Islet of Langerhans (tissue), 1 donor: ENCODE measurements around the gene HELT.

ENCODE experiments used
- FAIRE-seq: peaks from one replicate; lab custom pipeline; 2011; peaks lifted over from hg19 to GRCh38; lab: Jason Lieb, UNC

HELT gene

DNA sequence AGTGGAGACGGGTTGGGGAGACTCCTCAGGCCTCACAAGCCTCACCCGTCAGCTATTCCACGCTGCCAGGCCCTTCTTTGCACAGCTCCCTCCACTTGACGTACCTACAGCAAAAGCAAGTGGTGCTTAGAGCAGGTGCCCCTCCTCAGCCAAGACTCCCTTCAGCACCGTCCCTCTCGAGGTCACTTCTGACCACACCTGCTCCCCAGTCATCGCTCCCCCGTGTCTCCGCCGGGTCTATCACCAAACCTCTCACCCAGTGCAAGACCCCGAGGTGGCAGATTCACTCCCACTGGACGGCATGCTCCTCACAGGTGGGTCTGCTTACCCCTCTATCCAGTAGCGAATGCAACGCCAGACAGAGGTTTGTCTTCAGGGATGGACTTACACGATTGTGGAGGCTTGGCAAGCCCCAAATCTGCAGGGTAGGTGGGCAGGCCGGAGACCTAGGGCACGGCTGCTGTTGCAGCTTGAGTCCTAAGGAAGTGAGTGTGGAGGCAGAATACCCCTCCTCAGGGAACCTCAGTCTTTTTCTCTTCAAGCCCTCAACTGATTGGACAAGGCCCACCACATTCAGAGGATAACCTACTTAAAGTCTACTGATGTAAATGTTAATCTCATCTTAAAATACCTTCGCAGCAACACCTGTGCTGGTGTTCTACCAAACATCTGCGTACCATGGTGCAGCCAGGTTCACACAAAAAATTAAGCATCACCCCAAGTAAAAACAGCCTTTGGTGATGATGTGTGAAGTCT, 14.5 kb upstream of the HELT start:
- no peak for FAIRE-seq

- no peak for FAIRE-seq
These were observed 13.6 kb upstream of the HELT start for GRCh38 chr4:185004562-185005218.

GRCh38 chr4:185005219-185005819, 13.0 kb upstream of the HELT start:
- FAIRE-seq = no peak

GRCh38 chr4:185011408-185011807, 6.9 kb upstream of the HELT start:
- no peak for FAIRE-seq

- no peak for FAIRE-seq
These were observed 4.7 kb upstream of the HELT start for GRCh38 chr4:185013417-185014125.

DNA sequence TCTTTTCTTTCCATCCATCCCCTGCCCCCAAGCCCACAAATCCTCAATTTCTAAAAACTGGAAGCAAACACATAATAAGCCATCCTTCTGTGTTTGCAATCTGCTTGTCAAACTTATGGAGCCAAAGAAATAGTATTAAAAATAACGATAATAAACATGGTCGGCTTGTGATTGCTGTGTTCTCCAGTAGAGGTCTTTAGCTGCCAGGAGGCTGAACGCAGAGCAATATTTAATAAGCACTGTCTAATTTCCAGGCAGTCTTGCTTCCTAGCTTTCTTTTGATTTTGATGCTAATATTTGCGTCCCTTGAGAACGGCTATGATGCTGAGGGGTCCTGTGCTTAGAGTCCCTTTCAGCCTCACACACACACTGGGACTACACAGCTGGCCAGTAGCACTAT, 3.2 kb upstream of the HELT start:
- FAIRE-seq = no peak

DNA sequence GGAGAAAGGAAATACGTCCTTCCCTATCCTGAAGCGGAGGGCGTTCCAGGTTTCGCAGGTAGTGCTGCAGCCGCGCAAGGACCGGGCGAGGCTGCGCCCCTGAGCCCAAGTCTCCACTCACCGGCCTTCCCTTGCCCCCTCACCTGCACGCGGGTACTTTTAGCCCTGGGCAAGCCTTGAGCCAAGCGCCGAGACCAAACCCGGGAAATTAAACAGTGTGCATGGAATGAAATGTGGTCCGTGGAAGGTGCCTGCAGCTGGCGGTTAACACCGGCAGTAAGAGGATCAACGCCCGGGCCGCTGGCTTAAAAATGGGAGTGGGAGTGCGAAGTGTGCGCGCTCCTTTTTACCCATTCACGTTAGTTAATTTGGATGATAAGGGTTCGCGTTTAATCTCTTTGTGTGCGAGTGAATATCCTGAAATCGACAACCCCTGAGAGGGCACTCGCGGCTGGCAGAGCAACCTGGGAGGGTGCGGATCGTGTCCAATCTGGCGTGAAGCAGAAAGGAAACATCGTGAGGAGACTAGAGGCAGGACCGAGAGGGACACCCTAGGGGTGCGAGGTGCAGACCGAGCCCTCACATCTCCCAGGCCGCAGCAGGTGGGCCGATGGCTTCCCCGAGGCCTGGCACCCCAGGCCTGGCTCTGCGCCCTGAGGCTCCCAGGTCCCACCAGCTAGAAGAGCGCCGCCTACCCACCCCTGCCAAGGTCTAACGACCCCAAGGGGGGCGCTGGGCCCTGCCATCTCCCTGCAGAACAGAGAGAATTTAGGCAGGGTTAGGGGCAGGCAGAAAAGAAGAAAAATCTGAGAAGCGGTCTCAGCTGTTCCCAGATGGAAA, 2.0 kb upstream of the HELT start:
- FAIRE-seq = no peak

- no peak for FAIRE-seq
These were observed 1.1 kb upstream of the HELT start for GRCh38 chr4:185016946-185017758.

DNA sequence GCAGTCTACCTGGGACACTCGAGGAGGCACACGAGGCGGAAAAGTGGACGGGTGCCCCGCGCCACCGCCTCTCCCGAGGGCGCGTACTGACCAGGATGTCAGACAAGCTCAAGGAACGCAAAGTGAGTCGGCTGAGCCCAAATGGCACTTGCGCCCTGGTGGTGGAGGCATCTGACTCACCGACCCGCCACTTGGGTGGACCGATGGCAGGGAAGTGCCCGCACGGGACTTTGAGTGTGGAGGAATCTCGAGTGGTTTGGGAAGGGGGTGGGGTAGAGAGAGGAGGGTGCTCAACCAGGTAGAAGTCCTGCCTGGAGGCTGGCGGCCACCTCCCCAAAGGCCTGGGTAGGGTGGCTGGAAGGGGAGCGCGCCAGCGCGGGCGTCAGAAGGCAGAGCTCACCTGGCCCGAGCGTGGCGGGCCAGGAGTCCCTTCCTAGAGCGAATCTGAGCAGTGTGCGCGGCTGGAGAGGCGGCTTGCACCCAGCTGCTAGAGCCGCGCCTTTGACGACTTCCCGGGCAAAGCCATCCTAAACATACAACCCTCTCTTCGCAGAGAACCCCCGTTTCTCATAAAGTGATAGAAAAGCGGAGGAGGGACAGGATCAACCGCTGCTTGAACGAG, 655 bp downstream of the HELT start:
- no peak for FAIRE-seq

DNA sequence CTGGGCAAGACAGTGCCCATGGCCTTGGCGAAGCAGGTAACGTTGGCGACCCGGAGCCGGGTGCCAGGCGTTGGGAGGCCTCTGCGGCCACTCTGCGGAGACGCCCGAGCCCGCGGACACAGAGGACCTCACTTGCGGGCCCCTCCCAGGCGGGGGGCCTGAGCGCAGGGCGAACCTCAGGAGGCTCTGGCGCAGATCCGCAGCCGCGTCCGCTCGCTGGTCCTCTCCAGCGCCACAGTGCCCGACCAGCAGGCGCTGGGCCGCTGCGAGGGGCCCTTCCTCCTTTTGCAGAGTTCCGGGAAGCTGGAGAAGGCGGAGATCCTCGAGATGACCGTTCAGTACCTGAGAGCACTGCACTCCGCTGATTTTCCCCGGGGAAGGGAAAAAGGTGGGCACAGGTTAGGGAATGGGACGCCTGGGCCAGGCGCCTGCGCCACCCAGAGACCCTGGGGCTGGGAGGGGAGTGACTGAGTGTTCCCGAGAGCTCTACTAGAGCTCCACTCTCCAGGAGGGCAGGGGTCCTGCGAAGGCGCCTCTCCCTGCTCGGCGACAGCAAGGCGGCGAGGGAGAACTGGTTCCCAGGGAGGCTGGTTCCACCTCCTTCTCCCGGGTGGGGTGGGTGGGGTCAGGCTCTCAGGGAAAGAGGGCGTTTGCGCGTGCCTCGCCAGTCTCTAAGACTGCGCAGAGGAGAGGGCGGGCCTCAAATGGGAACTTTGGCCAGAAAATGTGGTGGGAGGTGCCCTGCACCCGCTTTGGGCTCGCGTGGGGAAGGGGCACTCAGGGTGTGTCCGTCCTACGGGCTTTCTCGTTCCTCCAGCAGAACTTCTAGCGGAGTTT, 1.4 kb downstream of the HELT start:
- no peak for FAIRE-seq

DNA sequence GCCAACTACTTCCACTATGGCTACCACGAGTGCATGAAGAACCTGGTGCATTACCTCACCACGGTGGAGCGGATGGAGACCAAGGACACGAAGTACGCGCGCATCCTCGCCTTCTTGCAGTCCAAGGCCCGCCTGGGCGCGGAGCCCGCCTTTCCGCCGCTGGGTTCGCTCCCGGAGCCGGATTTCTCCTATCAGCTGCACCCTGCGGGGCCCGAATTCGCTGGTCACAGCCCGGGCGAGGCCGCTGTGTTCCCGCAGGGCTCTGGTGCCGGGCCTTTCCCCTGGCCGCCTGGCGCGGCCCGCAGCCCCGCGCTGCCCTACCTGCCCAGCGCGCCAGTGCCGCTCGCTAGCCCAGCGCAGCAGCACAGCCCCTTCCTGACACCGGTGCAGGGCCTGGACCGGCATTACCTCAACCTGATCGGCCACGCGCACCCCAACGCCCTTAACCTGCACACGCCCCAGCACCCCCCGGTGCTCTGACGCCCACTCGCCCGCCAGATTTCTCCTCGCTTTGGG, 2.1 kb downstream of the HELT start:
- FAIRE-seq = no peak

DNA sequence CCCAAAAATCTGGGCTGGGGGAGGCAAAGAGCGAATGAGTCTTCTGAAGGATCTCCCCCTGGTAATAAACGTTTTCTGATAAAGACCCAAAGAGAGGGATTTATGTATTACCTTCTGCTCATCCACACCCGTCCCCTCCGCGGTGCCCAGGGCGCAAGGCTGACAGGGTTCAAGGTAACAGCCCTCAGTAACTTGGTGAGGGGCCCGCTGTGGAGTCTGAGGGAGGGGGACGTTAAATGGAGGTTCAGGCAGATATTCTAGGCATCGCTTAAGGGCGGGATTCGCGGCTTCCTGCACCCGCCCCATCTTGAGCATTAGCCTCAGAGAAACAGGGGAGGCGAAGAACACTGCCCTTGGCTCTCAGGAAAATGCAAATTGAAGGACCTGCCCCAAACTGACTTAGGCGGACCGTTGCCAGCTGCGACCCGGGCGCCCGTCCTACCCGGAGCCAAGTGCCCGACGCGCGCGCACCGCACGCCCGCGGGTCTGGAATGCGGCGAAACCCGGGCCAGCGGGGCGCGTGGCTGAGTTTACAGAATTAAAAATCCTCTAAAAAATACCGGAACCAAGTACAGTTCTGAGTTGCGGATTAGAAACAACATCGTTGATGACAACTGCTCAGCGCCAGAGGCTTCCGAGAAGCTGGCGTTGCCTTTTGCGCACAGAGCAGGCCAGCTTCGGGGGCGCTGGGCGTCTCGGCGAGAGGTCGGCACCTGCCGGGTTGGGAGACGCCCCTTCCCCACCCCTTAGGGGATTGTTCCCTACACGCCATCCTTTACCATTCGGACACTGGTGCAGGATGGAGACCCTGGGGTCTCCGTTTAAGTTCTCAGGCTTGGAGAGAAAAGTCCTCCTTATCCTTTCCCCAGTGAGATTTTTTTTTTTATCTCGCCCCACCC, 2.8 kb downstream of the HELT start:
- no peak for FAIRE-seq

GRCh38 chr4:185023471-185023870, 5.2 kb downstream of the HELT start:
- FAIRE-seq = no peak

GRCh38 chr4:185028625-185029024, 10.3 kb downstream of the HELT start:
- FAIRE-seq = no peak

- FAIRE-seq = no peak
These were observed 13.3 kb downstream of the HELT start for GRCh38 chr4:185031611-185032010.

DNA sequence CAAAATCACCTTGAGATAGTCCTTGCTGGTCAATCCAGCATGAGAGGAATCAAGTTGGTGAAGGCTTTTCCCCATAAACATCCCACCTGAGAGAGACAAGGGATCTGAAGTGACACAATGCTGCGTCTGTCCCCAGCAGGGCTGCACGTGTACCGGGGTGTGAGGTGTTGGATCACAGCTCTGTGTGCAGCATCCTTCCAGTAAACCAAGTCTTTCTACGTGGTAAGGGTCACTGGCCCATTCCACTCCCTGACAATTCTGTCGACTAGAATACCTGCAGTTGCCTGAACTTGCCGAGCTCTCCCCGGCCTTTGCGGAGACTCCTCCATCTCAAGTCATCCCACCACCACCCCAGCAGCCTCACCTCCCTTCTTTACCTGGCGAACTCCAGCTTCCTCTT, 14.8 kb downstream of the HELT start:
- no peak for FAIRE-seq

- FAIRE-seq = no peak
These were observed 15.7 kb downstream of the HELT start for GRCh38 chr4:185033950-185034349.

- no peak for FAIRE-seq
These were observed 17.0 kb downstream of the HELT start for GRCh38 chr4:185035284-185035683.

DNA sequence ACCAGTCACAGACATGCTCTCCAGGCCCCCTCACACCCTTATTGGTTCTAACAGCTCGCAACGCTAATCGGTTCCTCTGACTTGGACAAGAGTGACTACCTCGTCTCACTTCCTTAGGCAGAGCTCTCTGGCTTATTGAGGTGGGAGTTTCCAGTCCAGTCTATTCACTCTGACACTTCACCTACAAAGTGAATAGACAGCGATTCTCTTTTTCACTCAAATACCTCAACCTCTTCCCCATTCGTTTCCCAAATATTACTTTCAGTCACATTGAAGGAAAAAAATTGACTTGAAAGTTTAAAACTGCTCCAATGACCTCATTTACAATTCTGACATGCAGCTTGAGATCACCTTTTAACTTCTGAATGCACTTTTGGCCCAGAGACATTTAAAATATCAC, 17.7 kb downstream of the HELT start:
- FAIRE-seq = no peak
